Neutrophil (primary cell): Measurements from ENCODE around the gene BAD.

ENCODE experiments used
- H3K27ac ChIP-seq: fragments of 200-600 bp; sonication (generic); 2 replicates; pipeline ENCODE4 v1.5.1; 2016; ENCODE audit warnings: mild to moderate bottlenecking, moderate library complexity
- H3K27me3 ChIP-seq: fragments of 200-600 bp; sonication (generic); 2 replicates; pipeline ENCODE4 v1.6.0; 2016; ENCODE audit warnings: mild to moderate bottlenecking
- H3K36me3 ChIP-seq: fragments of 200-600 bp; sonication (generic); 2 replicates; pipeline ENCODE4 v1.5.1; 2017
- H3K4me1 ChIP-seq, 2 experiments: fragments of 200-600 bp in 1 of 2; sonication (generic) in 1 of 2; 1 replicate in 1 of 2; 2 replicates in 1 of 2; pipeline versions ENCODE4 v1.5.1 to v1.6.1; 2013 to 2016; ENCODE audit warnings: low read depth in 1 of 2, low read length in 1 of 2, mild to moderate bottlenecking in 1 of 2, moderate library complexity in 1 of 2; ENCODE audit not compliant: control insufficient read depth in 1 of 2, insufficient read depth in 1 of 2
- H3K4me3 ChIP-seq, 2 experiments: fragments of 200-600 bp in 1 of 2; sonication (generic) in 1 of 2; 1 replicate in 1 of 2; 2 replicates in 1 of 2; pipeline ENCODE4 v1.5.1; 2013 to 2016; ENCODE audit warnings: low read depth in 1 of 2, low read length in 1 of 2, mild to moderate bottlenecking in 1 of 2, moderate library complexity in 1 of 2
- H3K9me3 ChIP-seq: fragments of 200-600 bp; sonication (generic); 2 replicates; pipeline ENCODE4 v1.5.1; 2016
- TF ChIP-seq, protein P1 (sequence below): fragments of 200-600 bp; sonication (generic); IDR thresholded peaks from 2 replicates; pipeline ENCODE4 v1.5.1; 2016; ENCODE audit warnings: antibody characterized with exemption

Gene BAD

DNA sequence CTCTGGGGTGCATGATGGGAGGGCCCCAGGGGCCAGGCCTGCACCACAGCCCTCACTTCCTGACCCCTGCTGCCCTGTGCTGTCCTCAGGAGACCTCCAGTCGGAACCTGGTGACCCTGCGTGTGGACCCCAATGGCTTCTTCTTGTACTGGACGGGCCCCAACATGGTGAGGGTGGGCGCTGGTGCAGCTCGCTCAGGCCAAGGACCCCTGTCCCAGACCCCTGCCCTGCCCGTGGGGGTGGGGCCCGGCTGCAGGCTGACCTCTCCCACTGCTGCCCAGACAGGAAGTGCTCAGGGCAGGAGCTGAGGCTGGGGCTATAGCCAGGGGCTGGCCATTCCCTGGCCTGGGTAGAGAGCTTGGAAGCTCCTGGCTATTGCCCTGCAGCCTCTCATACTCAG is 30.1 kb downstream of the BAD start:
- peaks cover 6% of the 10 kb centered on the region for H3K27me3 ChIP-seq
- H3K27ac ChIP-seq, result no peak overlapping the region
- peaks cover 21 to 28% of the 10 kb centered on the region in 2 experiments for H3K4me1 ChIP-seq
- peaks cover 34% of the 10 kb centered on the region for H3K36me3 ChIP-seq
- H3K4me3 ChIP-seq, result no peak overlapping the region
- no peaks in the 10 kb centered on the region for H3K9me3 ChIP-seq
- TF ChIP-seq, protein P1, sequence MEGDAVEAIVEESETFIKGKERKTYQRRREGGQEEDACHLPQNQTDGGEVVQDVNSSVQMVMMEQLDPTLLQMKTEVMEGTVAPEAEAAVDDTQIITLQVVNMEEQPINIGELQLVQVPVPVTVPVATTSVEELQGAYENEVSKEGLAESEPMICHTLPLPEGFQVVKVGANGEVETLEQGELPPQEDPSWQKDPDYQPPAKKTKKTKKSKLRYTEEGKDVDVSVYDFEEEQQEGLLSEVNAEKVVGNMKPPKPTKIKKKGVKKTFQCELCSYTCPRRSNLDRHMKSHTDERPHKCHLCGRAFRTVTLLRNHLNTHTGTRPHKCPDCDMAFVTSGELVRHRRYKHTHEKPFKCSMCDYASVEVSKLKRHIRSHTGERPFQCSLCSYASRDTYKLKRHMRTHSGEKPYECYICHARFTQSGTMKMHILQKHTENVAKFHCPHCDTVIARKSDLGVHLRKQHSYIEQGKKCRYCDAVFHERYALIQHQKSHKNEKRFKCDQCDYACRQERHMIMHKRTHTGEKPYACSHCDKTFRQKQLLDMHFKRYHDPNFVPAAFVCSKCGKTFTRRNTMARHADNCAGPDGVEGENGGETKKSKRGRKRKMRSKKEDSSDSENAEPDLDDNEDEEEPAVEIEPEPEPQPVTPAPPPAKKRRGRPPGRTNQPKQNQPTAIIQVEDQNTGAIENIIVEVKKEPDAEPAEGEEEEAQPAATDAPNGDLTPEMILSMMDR, result no peak

DNA sequence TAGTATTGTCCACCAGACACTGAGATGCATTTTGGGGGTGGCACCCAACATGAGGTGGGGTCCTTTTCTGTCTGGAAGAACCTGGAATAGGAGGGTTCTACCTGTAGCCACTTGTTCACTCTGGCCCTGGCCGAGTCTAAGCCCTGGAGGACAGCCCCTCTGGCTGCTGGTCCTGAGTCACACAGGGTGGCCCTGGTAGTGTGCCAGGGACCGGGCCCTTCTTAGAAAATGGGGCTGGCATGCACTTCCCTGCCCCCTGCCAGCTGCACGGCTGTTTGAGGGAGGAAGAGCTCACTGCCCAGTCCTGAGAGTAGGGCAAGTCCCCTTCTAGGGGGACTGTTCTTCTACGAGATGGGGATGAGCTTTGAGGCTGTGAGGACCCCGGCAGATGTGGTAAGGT is 31.0 kb downstream of the BAD start:
- no peaks in the 10 kb centered on the region for H3K9me3 ChIP-seq
- TF ChIP-seq, protein P1, result no peak
- peaks cover 6% of the 10 kb centered on the region for H3K27me3 ChIP-seq
- H3K4me3 ChIP-seq, result no peak overlapping the region
- no peak overlapping the region for H3K27ac ChIP-seq
- peaks cover 21 to 28% of the 10 kb centered on the region in 2 experiments for H3K4me1 ChIP-seq
- H3K36me3 ChIP-seq, result peaks cover 26% of the 10 kb centered on the region

DNA sequence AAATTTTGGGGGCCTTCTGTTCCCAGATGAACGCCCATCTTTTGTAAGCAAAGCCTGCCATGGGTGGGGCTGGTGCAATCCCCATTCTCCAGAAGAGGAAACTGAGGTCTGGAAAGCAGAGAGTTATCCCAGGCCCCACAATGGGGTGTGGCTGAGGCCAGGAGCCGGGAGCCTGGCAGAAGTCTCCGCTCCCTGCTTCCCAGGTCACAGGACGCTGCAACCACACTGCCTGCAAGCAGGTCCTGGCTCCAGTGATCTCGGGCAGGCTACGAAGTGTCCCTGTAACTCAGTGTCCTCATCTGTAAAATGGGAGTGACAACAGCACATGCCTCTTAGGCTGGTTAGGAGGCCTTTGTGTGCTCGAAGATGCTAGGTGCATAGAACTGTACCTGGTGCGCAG is 31.4 kb downstream of the BAD start:
- H3K4me3 ChIP-seq, result no peak overlapping the region
- peaks cover 21 to 29% of the 10 kb centered on the region in 2 experiments for H3K4me1 ChIP-seq
- H3K9me3 ChIP-seq, result no peaks in the 10 kb centered on the region
- TF ChIP-seq, protein P1, result no peak
- H3K27ac ChIP-seq, result no peak overlapping the region
- H3K36me3 ChIP-seq, result peaks cover 22% of the 10 kb centered on the region
- peaks cover 6% of the 10 kb centered on the region for H3K27me3 ChIP-seq

DNA sequence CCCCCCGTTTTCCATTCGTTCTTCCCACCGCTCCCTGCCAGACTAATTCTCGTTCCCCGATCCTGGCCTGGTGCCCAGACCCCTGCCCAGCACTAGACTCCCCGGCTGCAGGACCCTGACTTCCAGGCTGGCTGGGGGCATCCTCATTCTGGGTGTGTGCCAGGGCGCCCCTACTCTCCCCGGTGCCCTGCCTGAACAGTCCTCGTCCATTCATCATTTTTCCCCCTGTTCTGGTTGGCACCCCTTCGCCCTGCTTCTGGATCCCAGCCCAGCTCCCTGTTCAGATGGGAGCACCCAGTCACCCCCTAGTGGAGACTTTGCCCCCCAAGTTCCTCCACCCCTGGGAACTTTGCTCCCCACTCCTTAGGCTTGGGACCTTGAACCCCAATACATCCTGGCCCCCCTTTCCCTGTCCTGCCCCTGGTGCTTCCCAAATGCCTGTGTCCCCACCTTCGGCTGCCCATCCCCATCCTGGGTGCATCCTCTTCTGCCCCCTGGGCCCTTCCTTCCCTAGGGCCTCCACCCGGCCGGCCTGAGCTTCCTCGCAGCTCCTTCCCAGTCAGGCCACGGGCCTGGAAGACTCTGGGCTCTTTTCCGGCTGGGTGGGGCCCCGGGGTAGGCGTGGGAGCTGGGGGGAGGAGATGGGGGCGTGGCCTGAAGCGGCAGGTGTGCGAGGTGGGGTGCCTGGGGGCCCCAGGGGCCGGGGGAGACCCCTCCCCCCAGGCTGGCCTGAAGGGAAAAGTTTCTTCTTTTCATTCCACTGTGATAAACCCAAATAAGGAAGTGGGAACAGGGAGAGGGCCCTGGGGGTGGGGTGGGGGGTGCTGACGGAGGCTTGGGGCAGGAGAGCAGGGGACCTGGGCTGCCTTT is 32.2 kb downstream of the BAD start:
- Histone ChIP-seq H3K4me3 (peak overlapping the region; percentile 74 to 75), H3K36me3 (peaks cover 22% of the 10 kb centered on the region), H3K27me3 (peaks cover 9% of the 10 kb centered on the region), H3K9me3 (no peaks in the 10 kb centered on the region), H3K4me1 (peaks cover 28 to 37% of the 10 kb centered on the region in 2 experiments), H3K27ac (peak overlapping the region; percentile 46)
- TF ChIP-seq, protein P1, result peak; percentile 12

DNA sequence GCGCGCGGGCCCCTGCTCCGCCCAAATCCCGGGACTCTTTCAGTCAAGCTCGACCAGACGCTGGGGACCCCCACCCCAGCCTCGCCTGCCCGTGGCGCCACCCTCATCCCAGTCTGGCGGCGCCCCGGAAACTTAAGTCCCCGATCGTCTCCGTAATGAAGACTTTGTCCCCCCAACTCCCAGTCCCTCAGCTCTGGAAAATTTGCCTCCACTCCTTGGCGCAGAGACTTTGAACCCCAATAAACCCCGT is 32.8 kb downstream of the BAD start:
- Histone ChIP-seq H3K27ac (peak overlapping the region; percentile 46), H3K27me3 (peaks cover 9% of the 10 kb centered on the region), H3K4me3 (peak overlapping the region; percentile 74 to 75), H3K36me3 (peaks cover 22% of the 10 kb centered on the region), H3K4me1 (peaks cover 33 to 42% of the 10 kb centered on the region in 2 experiments), H3K9me3 (no peaks in the 10 kb centered on the region)
- TF ChIP-seq, protein P1, result no peak
